Left lobe of liver (tissue), 2 donors: ENCODE measurements around the gene IL1RL1. TPM values are rescaled to one million over a fixed set of nuclear protein-coding genes. Genes with fewer than 3 reads are reported as not detected.

ENCODE experiments used
- ATAC-seq: fragments of 200-7000 bp; cut with Tn5 transposase; one replicate; pipeline ENCODE4 v1.9.1; 2020; ENCODE audit warnings: mild to moderate bottlenecking, moderate library complexity
- DNase-seq: peaks from one replicate; pipeline ENCODE4 v3.0.0-alpha.2; 2020; ENCODE audit warnings: low spot score
- total RNA-seq: library from RNA; stranded (reverse); gene quantifications from one replicate; pipeline ENCODE4 v1.2.1, GENCODE V29; 2021
- donor health status: DM: no; HTN: no; CAD: no; lungs with moderate emphysema.
- donor health status: DM: no; HTN: yes; CAD: no.

The IL1RL1 gene
- total RNA-seq, 1 donor from 2014 or later: 2.6 TPM

DNA sequence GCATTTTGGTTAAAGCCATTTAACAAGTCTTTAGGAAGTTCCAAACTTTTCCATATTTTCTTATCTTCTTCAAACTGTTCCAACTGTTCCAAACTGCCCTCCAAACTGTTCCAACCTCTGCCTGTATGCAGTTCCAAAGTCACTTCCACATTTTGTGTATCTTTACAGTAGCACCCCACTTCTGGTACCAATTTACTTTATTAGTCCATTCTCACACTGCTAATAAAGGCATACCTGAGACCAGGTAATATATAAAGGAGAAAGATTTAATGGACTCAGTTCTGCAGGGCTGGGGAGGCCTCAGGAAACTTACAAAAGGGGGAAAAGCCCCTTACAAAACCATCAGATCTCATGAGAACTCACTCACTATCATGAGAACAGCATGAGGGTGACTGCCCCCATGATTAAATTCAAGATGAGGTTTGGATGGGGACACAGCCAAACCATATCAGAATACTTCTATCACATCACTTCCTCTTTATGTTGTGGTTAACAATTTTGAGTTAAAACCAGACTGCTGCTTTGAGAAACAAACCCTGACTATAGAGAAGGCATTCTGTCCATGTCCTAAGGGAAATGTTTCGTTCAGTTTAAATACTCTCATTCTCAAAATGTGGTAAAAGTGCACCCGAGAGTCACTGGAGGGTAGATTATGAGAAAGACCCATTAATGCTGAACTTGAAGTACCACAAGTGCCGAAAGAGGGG, 55.2 kb downstream of the IL1RL1 start:
- ATAC-seq (no peak), DNase-seq (no peak)

GRCh38 chr2:102367331-102367971, 56.1 kb downstream of the IL1RL1 start:
- ATAC-seq: no peak

GRCh38 chr2:102368461-102369109, 57.2 kb downstream of the IL1RL1 start:
- no peak for DNase-seq
- ATAC-seq: no peak

More at GRCh38 chr2:102367331-102367971, 56.1 kb downstream of the IL1RL1 start:
- DNase-seq: no peak

- DNase-seq (no peak), ATAC-seq (no peak)
Measured at GRCh38 chr2:102369866-102370265, 58.5 kb downstream of the IL1RL1 start.

DNA sequence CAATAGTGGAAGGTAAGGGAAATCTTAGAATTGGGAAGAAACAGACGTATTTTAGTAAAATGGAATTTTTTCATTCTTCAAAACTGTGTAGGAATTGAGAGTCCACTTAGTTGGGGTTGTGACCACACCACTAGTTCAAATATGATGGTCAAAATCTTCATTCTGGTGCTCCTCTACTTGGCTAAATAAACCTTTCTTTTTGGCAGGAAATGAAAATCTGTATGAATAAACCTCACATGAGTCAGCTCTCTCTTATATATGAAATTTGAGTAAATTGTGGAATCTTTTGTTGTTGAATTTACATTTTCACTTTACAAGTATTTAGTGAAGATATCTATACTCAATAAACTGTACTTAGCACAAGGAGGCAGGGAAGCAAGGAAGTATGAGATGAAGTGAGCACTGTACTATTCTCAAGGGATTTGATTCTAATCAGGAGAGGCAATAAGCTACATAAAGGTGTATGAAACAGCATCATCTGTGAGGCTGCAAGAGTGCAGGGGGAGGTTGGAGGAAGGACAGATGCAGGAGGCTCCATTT, 64.8 kb downstream of the IL1RL1 start:
- ATAC-seq: no peak

GRCh38 chr2:102383722-102384121, 72.4 kb downstream of the IL1RL1 start:
- no peak for DNase-seq
- ATAC-seq: no peak

More for the DNA sequence above, 64.8 kb downstream of the IL1RL1 start:
- no peak for DNase-seq

DNA sequence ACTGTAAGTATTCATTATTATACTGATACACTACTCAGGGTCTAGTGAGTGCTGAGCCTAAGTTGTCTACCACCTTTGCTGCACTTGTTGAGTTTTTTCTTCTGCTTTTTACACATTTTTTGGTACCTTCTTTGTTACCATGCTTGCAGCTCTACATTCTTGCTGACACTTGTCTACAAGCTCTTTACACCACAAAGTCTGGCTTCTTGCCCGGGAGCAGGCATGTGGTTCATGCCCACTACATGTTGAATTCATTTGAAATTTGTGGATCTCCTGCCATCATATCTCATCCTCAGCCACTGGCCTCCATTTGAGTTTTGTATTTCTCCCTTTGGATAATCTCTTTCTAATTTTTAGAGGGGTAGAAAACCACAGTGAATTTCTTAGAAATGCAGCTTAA, 74.2 kb downstream of the IL1RL1 start:
- DNase-seq (no peak), ATAC-seq (no peak)

DNA sequence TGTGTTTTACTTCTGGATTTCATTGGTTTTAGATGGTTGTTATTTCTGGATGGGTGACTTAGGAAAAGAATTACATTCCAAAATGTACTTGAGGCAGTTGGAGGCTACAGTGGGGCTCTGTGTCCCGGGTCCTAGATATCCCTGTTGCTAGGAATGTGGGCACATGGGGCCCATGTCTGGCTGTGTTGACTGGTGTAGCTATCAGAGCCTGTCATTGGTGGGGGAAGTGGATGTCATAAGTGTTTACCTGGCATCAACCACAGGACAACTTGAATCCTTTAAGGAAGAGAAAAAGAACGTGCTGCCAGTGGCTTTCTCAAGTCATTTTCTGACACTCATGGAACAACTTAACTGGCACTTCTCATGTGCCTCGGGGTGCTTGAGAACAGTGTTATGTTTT, 74.6 kb downstream of the IL1RL1 start:
- DNase-seq: no peak
- ATAC-seq: no peak

GRCh38 chr2:102386867-102387541, 75.6 kb downstream of the IL1RL1 start:
- DNase-seq: no peak
- no peak for ATAC-seq

GRCh38 chr2:102387763-102388546, 76.6 kb downstream of the IL1RL1 start:
- no peak for ATAC-seq
- DNase-seq: no peak

DNA sequence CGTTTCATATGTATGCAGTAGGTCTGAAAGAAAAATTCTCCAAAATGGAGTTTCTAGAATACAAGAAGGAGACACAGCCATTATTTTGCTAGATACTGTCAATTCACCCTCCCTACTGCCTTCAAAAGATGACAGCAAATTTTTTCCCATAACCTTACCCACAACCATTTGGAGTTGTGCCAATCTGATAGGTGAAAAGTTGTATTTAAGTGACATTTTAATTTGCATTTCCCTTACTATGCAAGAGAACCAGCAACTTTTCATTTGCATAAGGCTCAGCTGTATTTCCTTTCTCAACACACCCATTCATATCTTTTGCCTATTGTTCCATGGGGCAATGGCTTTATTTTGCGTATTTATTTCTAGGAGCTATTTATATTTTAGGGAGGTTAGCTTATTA, 80.2 kb downstream of the IL1RL1 start:
- no peak for ATAC-seq
- DNase-seq: no peak

DNA sequence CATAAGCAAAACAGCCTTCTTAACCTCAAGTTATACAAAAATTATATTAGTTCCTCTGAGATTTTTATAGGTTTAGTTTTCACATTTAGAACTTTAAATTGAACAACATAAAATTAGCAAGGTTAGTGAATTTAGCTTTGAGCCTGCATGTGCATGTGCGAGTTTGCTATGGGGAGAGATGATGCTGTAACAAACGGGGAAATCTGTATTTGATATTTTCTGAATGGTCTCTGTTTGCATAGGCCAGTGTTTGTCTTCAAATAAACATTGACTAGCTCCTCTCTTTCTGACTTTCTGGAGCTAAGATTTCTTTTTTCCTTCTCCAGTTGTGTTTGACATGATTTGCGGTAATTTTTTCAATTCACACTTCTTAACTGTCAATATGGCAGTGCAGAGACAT, 80.7 kb downstream of the IL1RL1 start:
- DNase-seq: no peak
- no peak for ATAC-seq

GRCh38 chr2:102392942-102393341, 81.6 kb downstream of the IL1RL1 start:
- ATAC-seq: no peak
- no peak for DNase-seq

GRCh38 chr2:102396012-102396411, 84.6 kb downstream of the IL1RL1 start:
- DNase-seq: no peak
- ATAC-seq: no peak

DNA sequence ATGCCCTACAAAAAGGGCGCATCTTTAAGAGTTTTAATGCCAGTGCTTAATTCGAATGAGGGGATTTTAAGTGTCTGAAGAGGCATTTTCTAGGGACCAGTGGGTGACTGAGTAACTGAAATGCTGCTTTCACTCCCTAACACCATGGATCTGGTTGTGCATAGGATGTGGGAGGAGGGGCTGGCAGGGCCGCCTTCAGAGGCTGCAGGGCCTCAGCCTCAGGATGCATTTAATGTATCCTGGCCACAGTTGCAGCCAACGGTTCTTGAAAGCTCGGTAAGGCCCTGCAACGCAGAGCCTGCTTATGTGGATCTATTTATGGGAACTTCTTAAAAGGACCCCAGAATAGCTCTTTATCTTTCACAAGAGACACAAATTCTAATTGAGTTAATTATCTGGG, 85.8 kb downstream of the IL1RL1 start:
- ATAC-seq (no peak), DNase-seq (no peak)

- ATAC-seq (no peak), DNase-seq (no peak)
Measured at GRCh38 chr2:102399499-102400141, 88.3 kb downstream of the IL1RL1 start.

GRCh38 chr2:102401456-102401855, 90.1 kb downstream of the IL1RL1 start:
- DNase-seq: no peak
- no peak for ATAC-seq
